Stimulated activated CD4-positive, alpha-beta T cell treated with anti-CD3 and anti-CD28 coated beads, Interleukin-4, amount 100 ng/mL, for 4 hours (primary cell): ENCODE data around the gene SIX3.

Experiments
- DNase-seq, 2 experiments: peaks; one replicate each; pipeline ENCODE4 v3.0.0-alpha.2; 2020

The SIX3 gene

GRCh38 chr2:44931198-44931780, 10.2 kb upstream of the SIX3 start:
- no peak for DNase-seq

- no peak for DNase-seq
Measured at GRCh38 chr2:44932079-44932478, 9.4 kb upstream of the SIX3 start.

- DNase-seq = no peak
Measured at GRCh38 chr2:44932564-44933392, 8.7 kb upstream of the SIX3 start.

- no peak for DNase-seq
Measured at GRCh38 chr2:44933434-44933951, 8.0 kb upstream of the SIX3 start.

GRCh38 chr2:44934038-44934982, 7.2 kb upstream of the SIX3 start:
- no peak for DNase-seq

- DNase-seq = no peak
Measured at GRCh38 chr2:44934983-44935728, 6.3 kb upstream of the SIX3 start.

- DNase-seq = no peak
Measured at GRCh38 chr2:44935729-44936098, 5.8 kb upstream of the SIX3 start.

GRCh38 chr2:44936275-44936674, 5.2 kb upstream of the SIX3 start:
- no peak for DNase-seq

GRCh38 chr2:44936715-44937687, 4.5 kb upstream of the SIX3 start:
- no peak for DNase-seq

- no peak for DNase-seq
Measured at GRCh38 chr2:44937688-44938240, 3.7 kb upstream of the SIX3 start.

- DNase-seq = no peak
Measured at GRCh38 chr2:44938287-44939105, 3.0 kb upstream of the SIX3 start.

GRCh38 chr2:44939106-44940048, 2.1 kb upstream of the SIX3 start:
- no peak for DNase-seq

GRCh38 chr2:44940049-44940494, 1.4 kb upstream of the SIX3 start:
- no peak for DNase-seq

- DNase-seq = no peak
Measured at GRCh38 chr2:44940732-44941464, 604 bp upstream of the SIX3 start.

- no peak for DNase-seq
Measured at GRCh38 chr2:44942304-44943030, 965 bp downstream of the SIX3 start.

GRCh38 chr2:44943031-44943692, 1.7 kb downstream of the SIX3 start:
- no peak for DNase-seq

- DNase-seq = no peak
Measured at GRCh38 chr2:44943693-44944101, 2.2 kb downstream of the SIX3 start.
